ENCODE data around the gene PADI4. TPM values are rescaled to one million over a fixed set of nuclear protein-coding genes. Genes with fewer than 3 reads are reported as not detected.

PADI4 gene
- total RNA-seq, 5 donors from 2014 or later (not counting 1 experiment from before 2014, with no cell fraction given) = 0.33 to 1.2 (median 1.0) TPM

- Histone ChIP-seq H3K36me3 (ENCODE audit: control insufficient read depth in 2 of 2, extremely low read depth in 1 of 2, insufficient read depth in 1 of 2, low read length in 1 of 2) (no peaks in the 10 kb centered on the region), H3K9me3 (no peaks in the 10 kb centered on the region), H3K4me3 (ENCODE audit: control insufficient read depth in 1 of 2, extremely low read depth in 1 of 2, low read length in 1 of 2) (no peak overlapping the region), H3K4me1 (ENCODE audit: control insufficient read depth in 1 of 2, extremely low read depth in 1 of 2, insufficient read depth in 2 of 2, low read length in 2 of 2) (no peaks in the 10 kb centered on the region), H3K27ac (ENCODE audit: low read length) (no peak overlapping the region), H3K27me3 (replicated peaks in 1 of 2; ENCODE audit: control insufficient read depth in 2 of 2, extremely low read depth in 1 of 2, insufficient read depth in 2 of 2, low read length in 1 of 2) (peaks cover 0 to 52% of the 10 kb centered on the region in 2 experiments)
- Mint-ChIP-seq H3K36me3 (no peaks in the 10 kb centered on the region), H3K27me3 (peaks cover 10 to 38% of the 10 kb centered on the region in 2 donors), H3K4me1 (no peaks in the 10 kb centered on the region), H3K9me3 (no peaks in the 10 kb centered on the region), H3K4me3 (no peak overlapping the region), H3K27ac (no peak overlapping the region)
- no peak for ATAC-seq (replicated peaks in 1 of 4)
- POLR2A ChIA-PET = no interaction called here
- WGBS (ENCODE audit: insufficient coverage) = 100% methylated on average over 1 of the region's 2 CpGs
- no peak for DNase-seq
- CTCF ChIA-PET = no interaction called here
Measured at GRCh38 chr1:17280894-17281293, 27.1 kb upstream of the PADI4 start.

GRCh38 chr1:17281775-17282181 lies 26.2 kb upstream of the PADI4 start:
- H3K36me3 Mint-ChIP-seq = no peaks in the 10 kb centered on the region
- no peaks in the 10 kb centered on the region for H3K4me1 Mint-ChIP-seq
- Histone ChIP-seq H3K4me3 (ENCODE audit: control insufficient read depth in 1 of 2, extremely low read depth in 1 of 2, low read length in 1 of 2) (no peak overlapping the region), H3K9me3 (no peaks in the 10 kb centered on the region), H3K4me1 (ENCODE audit: control insufficient read depth in 1 of 2, extremely low read depth in 1 of 2, insufficient read depth in 2 of 2, low read length in 2 of 2) (no peaks in the 10 kb centered on the region), H3K36me3 (ENCODE audit: control insufficient read depth in 2 of 2, extremely low read depth in 1 of 2, insufficient read depth in 1 of 2, low read length in 1 of 2) (no peaks in the 10 kb centered on the region), H3K27ac (ENCODE audit: low read length) (no peak overlapping the region), H3K27me3 (replicated peaks in 1 of 2; ENCODE audit: control insufficient read depth in 2 of 2, extremely low read depth in 1 of 2, insufficient read depth in 2 of 2, low read length in 1 of 2) (peaks cover 0 to 50% of the 10 kb centered on the region in 2 experiments)
- DNase-seq (peak in 4 of 35 experiments; percentile 12 to 25 (median 13)), ATAC-seq (replicated peaks in 1 of 4) (no peak)
- peaks cover 10 to 36% of the 10 kb centered on the region in 2 donors for H3K27me3 Mint-ChIP-seq
- POLR2A ChIA-PET = no interaction called here
- WGBS (ENCODE audit: insufficient coverage) = 18% methylated on average over 5 of the region's 8 CpGs
- no peak overlapping the region for H3K4me3 Mint-ChIP-seq
- CTCF ChIA-PET = no interaction called here
- no peaks in the 10 kb centered on the region for H3K9me3 Mint-ChIP-seq
- no peak overlapping the region for H3K27ac Mint-ChIP-seq

DNA sequence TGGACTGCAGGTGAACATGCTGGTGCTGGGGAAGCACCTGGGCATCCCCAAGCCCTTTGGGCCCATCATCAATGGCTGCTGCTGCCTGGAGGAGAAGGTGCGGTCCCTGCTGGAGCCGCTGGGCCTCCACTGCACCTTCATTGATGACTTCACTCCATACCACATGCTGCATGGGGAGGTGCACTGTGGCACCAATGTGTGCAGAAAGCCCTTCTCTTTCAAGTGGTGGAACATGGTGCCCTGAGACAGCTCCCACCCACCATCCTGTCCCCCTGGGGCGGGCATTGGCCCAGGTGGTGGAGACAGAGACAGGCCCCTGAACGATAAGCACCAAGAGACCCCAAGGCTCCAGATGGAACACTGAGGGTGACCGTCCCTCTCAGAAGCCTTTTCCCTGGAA lies 25.2 kb upstream of the PADI4 start:
- H3K27me3 Mint-ChIP-seq = peaks cover 10 to 30% of the 10 kb centered on the region in 2 donors
- H3K36me3 ChIP-seq (ENCODE audit: control insufficient read depth in 2 of 2, extremely low read depth in 1 of 2, insufficient read depth in 1 of 2, low read length in 1 of 2) = no peaks in the 10 kb centered on the region
- ChIA-PET POLR2A (no interaction called here), CTCF (no interaction called here)
- H3K27ac ChIP-seq (ENCODE audit: low read length) = no peak overlapping the region
- H3K27me3 ChIP-seq (replicated peaks in 1 of 2; ENCODE audit: control insufficient read depth in 2 of 2, extremely low read depth in 1 of 2, insufficient read depth in 2 of 2, low read length in 1 of 2) = peaks cover 0 to 46% of the 10 kb centered on the region in 2 experiments
- WGBS (ENCODE audit: insufficient coverage) = 68% methylated on average over 3 of the region's 5 CpGs
- H3K4me3 ChIP-seq (ENCODE audit: control insufficient read depth in 1 of 2, extremely low read depth in 1 of 2, low read length in 1 of 2) = no peak overlapping the region
- no peak overlapping the region for H3K27ac Mint-ChIP-seq
- H3K4me1 Mint-ChIP-seq = no peaks in the 10 kb centered on the region
- DNase-seq = no peak
- H3K4me1 ChIP-seq (ENCODE audit: control insufficient read depth in 1 of 2, extremely low read depth in 1 of 2, insufficient read depth in 2 of 2, low read length in 2 of 2) = no peaks in the 10 kb centered on the region
- H3K9me3 Mint-ChIP-seq = no peaks in the 10 kb centered on the region
- H3K9me3 ChIP-seq = no peaks in the 10 kb centered on the region
- no peak for ATAC-seq (replicated peaks in 1 of 4)
- H3K4me3 Mint-ChIP-seq = no peak overlapping the region
- no peaks in the 10 kb centered on the region for H3K36me3 Mint-ChIP-seq

DNA sequence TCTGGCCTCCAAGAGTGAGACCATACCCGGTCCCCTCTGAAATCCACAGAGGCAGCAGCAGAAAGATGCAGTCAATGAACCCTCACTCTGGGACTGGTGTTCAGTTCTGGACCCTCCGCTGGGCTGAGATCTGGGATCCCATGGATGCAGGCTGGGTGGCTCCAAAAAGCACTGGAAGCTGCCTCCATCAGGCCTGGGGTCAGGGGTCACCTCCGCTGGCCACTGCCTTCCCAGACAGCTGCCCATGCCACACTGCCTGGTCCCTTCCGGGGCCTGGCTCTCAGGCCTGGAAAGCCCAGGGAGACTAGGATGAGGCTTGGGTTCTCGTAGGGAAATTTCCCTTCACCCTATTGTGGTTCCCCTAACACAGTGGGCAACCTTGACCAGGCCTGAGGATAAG lies 21.4 kb upstream of the PADI4 start:
- no peak for DNase-seq
- no peak overlapping the region for H3K4me3 ChIP-seq (ENCODE audit: control insufficient read depth in 1 of 2, extremely low read depth in 1 of 2, low read length in 1 of 2)
- no peaks in the 10 kb centered on the region for H3K9me3 Mint-ChIP-seq
- no peak overlapping the region for H3K27ac Mint-ChIP-seq
- peaks cover 4 to 28% of the 10 kb centered on the region in 2 donors for H3K27me3 Mint-ChIP-seq
- no peak overlapping the region for H3K4me3 Mint-ChIP-seq
- no peaks in the 10 kb centered on the region for H3K9me3 ChIP-seq
- 76% methylated on average over 4 of the region's 5 CpGs for WGBS (ENCODE audit: insufficient coverage)
- no peak overlapping the region for H3K27ac ChIP-seq (ENCODE audit: low read length)
- H3K4me1 Mint-ChIP-seq = no peaks in the 10 kb centered on the region
- no peaks in the 10 kb centered on the region for H3K36me3 ChIP-seq (ENCODE audit: control insufficient read depth in 2 of 2, extremely low read depth in 1 of 2, insufficient read depth in 1 of 2, low read length in 1 of 2)
- H3K36me3 Mint-ChIP-seq = no peaks in the 10 kb centered on the region
- ATAC-seq (replicated peaks in 1 of 4) = no peak
- ChIA-PET POLR2A (no interaction called here), CTCF (no interaction called here)
- peaks cover 0 to 38% of the 10 kb centered on the region in 2 experiments for H3K27me3 ChIP-seq (replicated peaks in 1 of 2; ENCODE audit: control insufficient read depth in 2 of 2, extremely low read depth in 1 of 2, insufficient read depth in 2 of 2, low read length in 1 of 2)
- H3K4me1 ChIP-seq (ENCODE audit: control insufficient read depth in 1 of 2, extremely low read depth in 1 of 2, insufficient read depth in 2 of 2, low read length in 2 of 2) = no peaks in the 10 kb centered on the region

DNA sequence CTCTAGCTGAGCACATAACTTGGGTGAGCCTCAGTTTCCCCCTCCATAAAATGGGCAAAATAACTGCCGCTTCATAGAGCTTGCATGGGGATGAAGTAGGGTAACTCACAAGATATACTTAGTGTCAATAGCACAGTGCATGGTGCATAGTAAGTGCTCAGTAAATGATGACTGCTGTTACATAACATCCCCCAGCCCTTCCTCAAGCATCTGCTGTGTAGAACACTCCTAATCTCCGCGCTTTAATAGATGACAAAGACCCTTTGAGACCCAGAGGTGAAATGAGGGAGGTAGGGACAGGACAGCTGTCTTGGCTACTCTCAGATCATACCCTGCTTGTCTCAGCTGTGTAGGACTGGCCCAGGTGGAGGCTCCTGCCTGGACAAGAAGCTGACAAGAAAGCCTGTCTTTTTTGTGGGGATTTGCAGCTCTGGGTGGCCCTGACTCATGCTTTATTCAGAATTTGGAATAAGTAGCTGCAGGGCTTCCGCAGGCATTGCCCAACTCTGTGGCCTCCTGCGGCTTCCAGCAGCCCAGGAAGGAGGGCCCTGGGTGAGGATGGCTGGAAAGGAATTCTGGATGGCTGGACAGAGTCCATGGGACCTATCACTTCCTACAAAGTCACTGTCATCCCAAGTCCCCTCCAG lies 20.7 kb upstream of the PADI4 start:
- H3K4me3 ChIP-seq (ENCODE audit: control insufficient read depth in 1 of 2, extremely low read depth in 1 of 2, low read length in 1 of 2) = no peak overlapping the region
- DNase-seq = no peak
- no peaks in the 10 kb centered on the region for H3K36me3 ChIP-seq (ENCODE audit: control insufficient read depth in 2 of 2, extremely low read depth in 1 of 2, insufficient read depth in 1 of 2, low read length in 1 of 2)
- POLR2A ChIA-PET = interaction anchor here in 1 of 2 donors (0.5 kb wide), 1 partner anchor 22 kb away, joined by 3 read pairs; no protein-coding TSS in a partner anchor
- no peak for ATAC-seq (replicated peaks in 1 of 4)
- H3K27ac ChIP-seq (ENCODE audit: low read length) = no peak overlapping the region
- peaks cover 0 to 32% of the 10 kb centered on the region in 2 experiments for H3K27me3 ChIP-seq (replicated peaks in 1 of 2; ENCODE audit: control insufficient read depth in 2 of 2, extremely low read depth in 1 of 2, insufficient read depth in 2 of 2, low read length in 1 of 2)
- no peaks in the 10 kb centered on the region for H3K9me3 ChIP-seq
- WGBS (ENCODE audit: insufficient coverage) = 100% methylated on average over 1 of the region's 5 CpGs
- Mint-ChIP-seq H3K27ac (no peak overlapping the region), H3K9me3 (no peaks in the 10 kb centered on the region), H3K4me3 (no peak overlapping the region), H3K4me1 (no peaks in the 10 kb centered on the region), H3K27me3 (peaks cover under 1 to 23% of the 10 kb centered on the region in 2 donors), H3K36me3 (no peaks in the 10 kb centered on the region)
- H3K4me1 ChIP-seq (ENCODE audit: control insufficient read depth in 1 of 2, extremely low read depth in 1 of 2, insufficient read depth in 2 of 2, low read length in 2 of 2) = no peaks in the 10 kb centered on the region
- CTCF ChIA-PET = no interaction called here

- Mint-ChIP-seq H3K27me3 (peaks cover 16 to 21% of the 10 kb centered on the region in 2 donors), H3K4me3 (no peak overlapping the region), H3K27ac (no peak overlapping the region), H3K4me1 (no peaks in the 10 kb centered on the region), H3K36me3 (no peaks in the 10 kb centered on the region), H3K9me3 (no peaks in the 10 kb centered on the region)
- POLR2A ChIA-PET = no interaction called here
- Histone ChIP-seq H3K27me3 (replicated peaks in 1 of 2; ENCODE audit: control insufficient read depth in 2 of 2, extremely low read depth in 1 of 2, insufficient read depth in 2 of 2, low read length in 1 of 2) (peaks cover 0 to 27% of the 10 kb centered on the region in 2 experiments), H3K27ac (ENCODE audit: low read length) (no peak overlapping the region), H3K9me3 (no peaks in the 10 kb centered on the region), H3K36me3 (ENCODE audit: control insufficient read depth in 2 of 2, extremely low read depth in 1 of 2, insufficient read depth in 1 of 2, low read length in 1 of 2) (no peaks in the 10 kb centered on the region), H3K4me3 (ENCODE audit: control insufficient read depth in 1 of 2, extremely low read depth in 1 of 2, low read length in 1 of 2) (no peak overlapping the region), H3K4me1 (ENCODE audit: control insufficient read depth in 1 of 2, extremely low read depth in 1 of 2, insufficient read depth in 2 of 2, low read length in 2 of 2) (no peaks in the 10 kb centered on the region)
- no CpG with 5 or more reads among the region's 2 CpGs for WGBS (ENCODE audit: insufficient coverage)
- ATAC-seq (replicated peaks in 1 of 4) (no peak), DNase-seq (no peak)
- CTCF ChIA-PET = no interaction called here
Measured at GRCh38 chr1:17289721-17290120, 18.3 kb upstream of the PADI4 start.

DNA sequence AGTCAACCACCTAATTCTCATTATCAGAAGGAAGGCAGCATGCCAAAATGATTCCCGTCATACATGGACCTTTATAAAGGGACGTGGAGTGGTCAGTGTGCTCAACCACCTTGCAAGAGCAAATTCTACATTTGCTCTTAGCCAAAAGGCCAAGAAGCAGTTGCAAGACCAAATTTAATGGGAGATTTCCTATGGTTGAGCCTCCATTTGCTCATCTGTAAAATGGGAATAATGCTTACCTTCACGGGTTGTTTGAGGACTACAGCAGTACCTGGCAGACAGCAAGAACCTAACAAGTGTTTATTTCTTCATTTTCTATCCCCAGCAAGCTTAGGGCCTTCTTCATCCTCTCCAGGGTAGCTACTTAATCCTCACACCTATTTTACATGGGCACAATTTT lies 17.4 kb upstream of the PADI4 start:
- peaks cover 19 to 22% of the 10 kb centered on the region in 2 donors for H3K27me3 Mint-ChIP-seq
- POLR2A ChIA-PET = no interaction called here
- no peak overlapping the region for H3K4me3 Mint-ChIP-seq
- DNase-seq (no peak), ATAC-seq (replicated peaks in 1 of 4) (no peak)
- peaks cover 0 to 33% of the 10 kb centered on the region in 2 experiments for H3K27me3 ChIP-seq (replicated peaks in 1 of 2; ENCODE audit: control insufficient read depth in 2 of 2, extremely low read depth in 1 of 2, insufficient read depth in 2 of 2, low read length in 1 of 2)
- CTCF ChIA-PET = no interaction called here
- no peak overlapping the region for H3K27ac Mint-ChIP-seq
- no peaks in the 10 kb centered on the region for H3K4me1 ChIP-seq (ENCODE audit: control insufficient read depth in 1 of 2, extremely low read depth in 1 of 2, insufficient read depth in 2 of 2, low read length in 2 of 2)
- H3K36me3 ChIP-seq (ENCODE audit: control insufficient read depth in 2 of 2, extremely low read depth in 1 of 2, insufficient read depth in 1 of 2, low read length in 1 of 2) = no peaks in the 10 kb centered on the region
- 67% methylated on average over 2 of the region's 3 CpGs for WGBS (ENCODE audit: insufficient coverage)
- H3K9me3 Mint-ChIP-seq = no peaks in the 10 kb centered on the region
- no peaks in the 10 kb centered on the region for H3K9me3 ChIP-seq
- no peaks in the 10 kb centered on the region for H3K36me3 Mint-ChIP-seq
- H3K4me1 Mint-ChIP-seq = no peaks in the 10 kb centered on the region
- no peak overlapping the region for H3K4me3 ChIP-seq (ENCODE audit: control insufficient read depth in 1 of 2, extremely low read depth in 1 of 2, low read length in 1 of 2)
- no peak overlapping the region for H3K27ac ChIP-seq (ENCODE audit: low read length)
